ENCODE results near the gene CDK17. TPM values are rescaled to one million over a fixed set of nuclear protein-coding genes. Genes with fewer than 3 reads are reported as not detected.
"Not testable (repeated sequence)": the region's sequence is repeated elsewhere in the genome, so short reads cannot be mapped to it uniquely, and the experiment has no call there.

CDK17 gene
- total RNA-seq, 1 donor from 2014 or later = 46.2 TPM

DNA sequence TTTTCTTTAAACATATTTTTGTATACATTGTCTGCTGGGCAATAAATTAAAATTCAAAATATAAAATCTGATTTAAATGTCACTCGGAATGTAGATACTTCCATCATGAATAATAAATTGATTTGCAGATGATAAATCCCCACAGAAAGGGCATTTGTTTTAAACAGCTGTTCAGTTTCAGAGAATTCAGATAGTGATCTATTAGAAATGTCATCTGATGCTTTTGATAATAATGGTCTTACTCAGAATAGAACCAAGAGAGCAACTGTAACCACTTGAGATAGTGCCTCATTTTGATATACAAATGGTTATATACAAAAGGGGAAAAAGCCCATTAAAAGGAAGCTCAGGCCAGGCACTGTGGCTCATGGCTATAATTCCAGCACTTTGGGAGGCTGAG is 43.4 kb downstream of the CDK17 start:
- no peak for DNase-seq (ENCODE audit: low spot score)

DNA sequence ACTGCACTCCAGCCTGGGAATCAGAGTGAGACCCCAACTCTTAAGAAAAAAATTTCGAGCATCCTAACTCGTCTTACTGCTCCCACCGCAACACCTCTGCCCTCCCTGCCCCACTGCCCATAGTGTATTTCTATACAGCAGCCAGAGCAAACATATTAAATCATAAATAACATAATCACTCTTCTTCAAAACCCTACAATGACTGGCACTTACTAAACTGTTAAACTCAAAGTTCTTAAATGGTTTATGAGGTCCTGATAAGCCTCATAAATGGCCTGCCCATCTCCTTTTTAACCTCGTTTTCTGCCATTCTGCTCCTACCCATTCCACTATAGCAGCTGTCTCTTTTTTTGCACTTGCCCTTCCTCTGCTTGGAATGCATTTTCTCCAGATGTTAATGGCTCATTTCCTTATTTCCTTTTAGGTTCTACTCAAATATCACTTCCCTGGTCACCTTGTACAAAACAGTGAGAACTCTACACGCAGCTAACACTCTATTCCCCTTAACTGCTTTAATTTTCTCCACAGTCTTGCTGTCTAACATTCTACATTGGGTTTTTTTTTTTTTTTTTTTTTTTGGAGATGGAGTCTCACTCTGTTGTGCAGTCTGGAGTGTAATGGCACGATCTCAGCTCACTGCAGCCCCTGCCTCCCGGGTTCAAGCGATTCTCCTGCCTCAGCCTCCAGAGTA is 45.2 kb downstream of the CDK17 start:
- DNase-seq (ENCODE audit: low spot score) = no peak

DNA sequence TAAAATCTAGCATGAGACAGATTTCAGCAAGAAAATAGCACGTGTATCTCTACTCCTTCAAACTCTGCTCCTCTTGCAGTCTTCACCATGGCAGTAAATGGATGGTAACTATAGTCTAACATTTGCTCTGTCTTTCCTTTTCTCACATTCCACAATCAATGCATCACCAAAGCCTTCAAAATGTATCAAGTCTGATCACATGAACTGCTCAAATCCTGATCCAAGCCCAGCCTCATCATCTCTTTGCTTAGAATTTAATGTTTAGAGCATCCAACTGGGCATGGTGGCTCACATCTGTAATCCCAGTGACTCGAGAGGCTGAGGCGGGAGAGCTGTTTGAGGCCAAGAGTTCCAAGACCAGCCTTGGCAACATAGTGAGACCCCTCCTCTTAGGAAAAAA is 45.9 kb downstream of the CDK17 start:
- DNase-seq (ENCODE audit: low spot score) = no peak

DNA sequence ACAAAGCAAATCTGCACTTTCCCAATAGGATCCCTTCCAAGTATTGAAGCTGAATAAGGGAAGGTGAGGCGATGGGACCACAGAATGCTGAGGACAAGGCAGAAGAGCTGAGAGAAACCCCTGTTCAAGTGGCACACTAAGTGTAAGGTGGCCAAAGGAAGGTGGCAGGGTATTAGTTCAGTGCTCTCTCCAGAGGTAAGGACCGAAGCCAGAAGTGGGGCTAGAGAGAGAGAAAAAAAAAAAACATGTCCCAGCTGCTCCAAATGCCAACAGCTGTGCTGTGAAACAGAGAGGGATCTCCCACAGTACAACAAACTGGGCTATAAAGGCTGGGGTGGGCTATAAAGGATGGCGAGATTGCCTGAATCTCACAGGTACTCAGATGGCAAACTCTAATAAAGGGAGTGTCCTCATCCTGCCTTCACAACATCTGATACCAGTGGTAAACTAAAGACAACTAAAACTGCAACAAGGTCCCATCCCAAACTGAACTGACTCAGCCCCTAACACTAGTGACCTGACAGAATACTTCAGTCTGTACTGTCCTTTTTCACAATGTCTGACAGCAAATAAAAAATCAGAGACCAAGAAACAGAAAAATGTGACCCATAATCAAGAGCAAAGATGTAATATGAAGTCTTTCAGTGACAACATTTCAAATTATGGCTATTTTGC is 47.9 kb downstream of the CDK17 start:
- no peak for DNase-seq (ENCODE audit: low spot score)

DNA sequence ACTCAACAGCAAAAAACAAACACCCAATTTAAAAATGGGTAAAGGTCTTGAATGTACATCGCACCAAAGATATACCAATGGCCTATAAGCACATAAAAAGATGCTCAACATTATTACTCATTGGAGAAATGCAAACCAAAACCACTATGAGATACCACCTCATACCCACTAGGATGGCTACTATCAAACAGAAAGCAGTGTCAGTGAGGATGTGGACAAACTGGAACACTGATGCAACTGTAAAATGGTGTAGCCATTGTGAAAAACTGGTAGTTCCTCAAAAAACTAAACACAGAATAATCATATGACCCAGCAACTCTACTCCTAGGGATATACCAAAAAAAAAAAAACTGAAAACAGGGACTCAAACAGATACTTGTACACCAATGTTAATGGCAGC is 49.3 kb downstream of the CDK17 start:
- no peak for DNase-seq (ENCODE audit: low spot score)

DNA sequence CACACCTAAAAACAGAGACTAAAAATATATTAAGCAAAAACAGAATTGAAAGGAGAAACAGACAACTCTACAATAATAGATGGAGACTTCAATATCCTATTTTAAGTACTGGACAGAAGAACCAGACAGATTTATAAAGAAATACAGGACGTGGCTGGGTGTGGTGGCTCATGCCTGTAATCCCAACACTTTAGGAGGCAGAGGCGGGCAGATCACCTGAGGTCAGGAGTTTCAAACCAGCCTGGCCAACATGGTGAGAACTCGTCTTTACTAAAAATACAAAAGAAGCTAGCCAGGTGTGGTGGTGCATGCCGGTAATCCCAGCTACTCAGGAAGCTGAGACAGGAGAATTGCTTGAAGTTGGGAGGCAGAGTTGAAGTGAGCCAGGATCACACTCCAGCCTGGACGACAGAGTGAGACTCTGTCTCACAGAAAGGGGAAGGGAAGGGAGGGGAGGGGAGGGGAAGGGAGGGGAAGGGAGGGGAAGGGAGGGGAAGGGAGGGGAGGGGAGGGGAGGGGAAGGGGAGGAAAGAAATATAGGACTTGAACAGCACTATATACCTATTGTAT is 53.0 kb downstream of the CDK17 start:
- DNase-seq (ENCODE audit: low spot score) = no peak

DNA sequence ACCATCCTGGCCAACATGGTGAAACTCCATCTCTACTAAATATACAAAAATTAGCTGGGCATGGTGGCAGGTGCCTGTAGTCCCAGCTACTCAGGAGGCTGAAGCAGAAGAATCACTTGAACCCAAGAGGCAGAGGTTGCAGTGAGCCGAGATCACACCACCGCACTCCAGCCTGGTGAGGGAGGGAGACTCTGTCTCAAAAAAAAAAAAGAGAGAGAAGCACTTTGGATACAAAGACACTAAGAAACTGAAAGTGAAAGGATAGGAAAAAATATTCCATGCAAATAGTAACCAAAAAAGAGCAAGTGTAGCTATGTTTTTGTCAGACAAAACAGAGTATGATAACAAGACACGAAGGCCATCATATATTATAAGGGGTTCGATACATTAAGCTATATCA is 53.5 kb downstream of the CDK17 start:
- not testable (repeated sequence) for DNase-seq (ENCODE audit: low spot score)

DNA sequence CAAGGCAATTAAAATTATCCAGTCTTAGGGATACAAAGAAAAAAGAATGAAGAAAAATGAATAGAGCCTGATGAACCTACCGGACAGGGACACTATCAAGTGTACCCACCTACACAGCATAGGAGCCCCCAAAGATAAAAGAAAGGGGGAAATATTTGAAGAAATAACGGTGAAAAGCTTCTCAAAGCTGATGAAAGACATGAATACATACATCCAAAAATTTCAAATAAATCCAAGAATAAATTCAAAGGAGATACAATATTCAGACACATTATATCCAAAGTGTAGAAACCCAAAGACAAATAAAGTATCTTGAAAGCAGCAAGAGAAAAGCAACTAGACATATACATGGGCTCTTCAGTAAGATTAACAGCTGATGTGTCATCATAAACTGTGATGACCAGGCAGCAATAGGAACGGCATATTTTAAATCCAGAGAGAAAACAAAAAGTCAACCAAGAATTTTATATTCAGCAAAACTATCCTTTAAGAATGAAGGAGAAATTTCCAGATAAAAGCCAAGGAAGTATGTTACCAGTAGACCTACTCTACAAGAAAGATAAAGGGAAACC is 56.0 kb downstream of the CDK17 start:
- no peak for DNase-seq (ENCODE audit: low spot score)

DNA sequence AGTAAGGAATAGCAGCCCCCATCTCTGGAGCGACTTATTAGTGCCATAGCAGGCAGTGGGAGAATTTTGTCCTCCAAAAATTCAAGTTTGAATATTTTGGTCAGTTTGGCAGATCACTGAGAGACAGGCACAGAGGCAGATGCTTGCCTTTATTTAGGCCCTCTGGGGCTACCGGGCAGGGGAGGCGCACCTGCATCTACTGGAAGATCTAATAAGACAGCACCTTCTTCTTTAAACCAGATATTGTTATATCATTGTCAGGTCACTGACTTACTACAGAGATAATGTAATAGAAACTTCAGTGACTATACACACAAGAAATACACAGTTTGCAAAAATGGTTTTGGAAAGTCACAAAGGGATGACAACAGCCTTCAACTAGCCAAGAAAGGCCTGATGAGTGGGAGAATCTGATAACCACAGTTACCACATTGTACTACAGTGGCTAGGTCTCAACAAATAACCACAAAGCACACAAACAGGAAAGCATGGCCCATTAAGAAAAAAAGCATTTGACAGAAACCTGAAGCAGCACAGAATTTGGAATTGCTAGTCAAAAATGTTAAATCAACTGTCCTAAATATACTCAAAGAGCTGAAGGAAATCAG is 56.8 kb downstream of the CDK17 start:
- no peak for DNase-seq (ENCODE audit: low spot score)

DNA sequence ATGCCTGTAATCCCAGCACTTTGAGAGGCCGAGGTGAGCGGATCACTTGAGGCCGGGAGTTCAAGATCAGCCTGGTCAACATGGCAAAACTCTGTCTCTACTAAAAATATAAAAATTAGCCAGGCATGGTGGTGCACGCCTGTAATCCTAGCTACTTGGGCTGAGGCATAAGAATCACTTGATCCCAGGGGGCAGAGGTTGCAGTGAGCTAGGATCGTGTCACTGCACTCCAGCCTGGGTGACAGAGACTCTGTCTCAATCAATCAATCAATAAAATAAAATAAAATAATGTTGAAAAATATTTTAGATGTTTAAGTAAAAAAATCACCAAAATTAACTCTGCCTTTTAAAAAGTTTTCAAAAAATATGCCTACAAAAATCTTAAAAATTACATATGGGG is 60.6 kb downstream of the CDK17 start:
- not testable (repeated sequence) for DNase-seq (ENCODE audit: low spot score)

DNA sequence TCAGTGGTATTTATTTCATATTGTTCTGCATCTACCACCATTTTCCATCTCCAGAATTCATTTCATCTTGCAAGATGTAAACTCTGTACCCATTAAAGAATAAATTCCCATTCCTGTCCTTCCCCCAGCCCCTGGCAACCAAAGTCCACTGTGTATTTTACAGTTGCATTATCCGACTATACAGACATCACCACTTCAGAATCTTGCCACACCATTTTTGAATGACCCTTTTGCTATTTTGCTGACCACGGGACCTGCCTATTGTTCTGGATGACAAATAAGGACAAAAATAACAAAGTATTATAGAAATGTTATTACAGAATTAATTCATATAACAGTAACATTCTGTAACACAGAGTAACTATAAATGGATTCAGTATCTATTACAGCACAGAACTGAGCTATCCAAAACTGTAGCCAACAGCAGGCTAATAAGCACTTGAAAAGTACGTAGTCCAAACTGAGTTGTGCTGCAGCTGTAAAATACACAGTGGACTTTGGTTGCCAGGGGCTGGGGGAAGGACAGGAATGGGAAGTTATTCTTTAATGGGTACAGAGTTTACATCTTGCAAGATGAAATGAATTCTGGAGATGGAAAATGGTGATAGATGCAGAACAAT is 61.3 kb downstream of the CDK17 start:
- DNase-seq (ENCODE audit: low spot score) = no peak

DNA sequence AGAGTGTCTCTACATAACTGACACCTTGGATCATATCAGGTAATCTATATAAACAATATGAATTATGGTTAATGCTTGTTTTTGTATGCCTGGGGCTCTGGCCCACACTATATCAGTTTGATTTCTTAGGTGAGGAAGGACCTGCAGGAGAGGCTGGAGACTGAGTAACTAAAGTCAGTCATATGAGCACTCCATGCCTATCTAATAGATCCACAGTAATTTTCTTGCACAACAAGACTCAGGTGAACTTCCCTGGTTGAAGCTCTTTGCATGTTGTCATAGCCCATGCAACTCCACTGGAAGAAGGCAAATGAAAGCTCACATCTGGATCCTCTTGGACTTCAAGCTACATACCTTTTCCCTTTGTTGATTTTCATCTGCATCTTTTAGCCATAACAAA is 62.3 kb downstream of the CDK17 start:
- no peak for DNase-seq (ENCODE audit: low spot score)

DNA sequence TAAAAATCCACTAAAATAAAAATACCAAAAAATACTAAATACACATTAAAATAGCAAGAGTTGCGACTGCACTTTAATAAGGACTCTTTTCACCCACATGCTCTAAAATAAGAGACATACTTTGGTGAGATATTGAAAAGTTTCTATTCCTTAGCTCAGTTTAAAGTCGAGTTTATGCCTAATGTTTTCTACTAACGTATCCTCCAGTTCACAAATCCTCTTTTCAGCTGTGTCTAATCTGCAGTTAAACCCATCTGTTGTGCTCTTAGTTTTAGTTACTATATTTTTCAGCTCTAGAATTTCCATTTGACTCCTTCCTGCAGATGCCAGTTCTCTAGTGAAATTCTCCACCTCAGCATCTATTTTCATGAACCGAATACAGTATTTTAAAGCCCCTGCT is 63.8 kb downstream of the CDK17 start:
- DNase-seq (ENCODE audit: low spot score) = no peak

DNA sequence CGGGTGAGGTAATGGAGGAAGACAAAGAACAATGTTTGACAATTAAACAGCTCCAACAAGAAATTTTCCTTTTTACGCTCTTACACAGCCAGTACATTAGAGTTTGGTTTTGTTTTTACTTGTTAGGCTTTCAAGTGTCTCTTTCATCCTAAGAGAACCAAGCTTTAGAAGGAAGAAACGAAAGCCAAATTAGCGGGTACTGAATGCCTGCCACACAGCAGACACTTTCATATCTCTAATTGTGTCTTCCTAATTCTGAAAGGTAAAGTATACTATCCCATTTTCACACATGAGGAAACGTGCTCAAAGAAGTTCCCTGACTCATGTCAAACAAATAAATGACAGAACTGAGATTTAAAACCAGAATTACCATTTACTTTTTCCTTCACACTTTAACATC is 65.0 kb downstream of the CDK17 start:
- no peak for DNase-seq (ENCODE audit: low spot score)

DNA sequence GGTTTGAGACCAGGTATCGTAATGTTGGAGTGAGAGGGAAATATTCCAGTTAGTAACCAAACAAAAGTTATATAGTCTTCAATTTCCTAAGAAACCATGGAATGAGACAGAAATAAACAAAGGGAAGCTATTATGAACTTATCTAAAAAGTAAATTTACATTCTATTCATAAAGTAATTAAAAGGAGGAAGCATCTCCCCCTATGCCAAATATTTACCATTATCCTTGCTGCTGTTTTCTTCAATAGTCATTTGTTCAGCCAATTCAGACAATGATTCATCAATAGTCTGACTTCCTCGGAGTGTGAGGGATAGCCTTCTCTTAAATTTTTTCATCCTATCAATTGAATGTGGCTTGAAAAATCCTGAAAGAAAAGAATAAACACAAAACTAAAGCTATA is 65.7 kb downstream of the CDK17 start:
- DNase-seq (ENCODE audit: low spot score) = no peak

DNA sequence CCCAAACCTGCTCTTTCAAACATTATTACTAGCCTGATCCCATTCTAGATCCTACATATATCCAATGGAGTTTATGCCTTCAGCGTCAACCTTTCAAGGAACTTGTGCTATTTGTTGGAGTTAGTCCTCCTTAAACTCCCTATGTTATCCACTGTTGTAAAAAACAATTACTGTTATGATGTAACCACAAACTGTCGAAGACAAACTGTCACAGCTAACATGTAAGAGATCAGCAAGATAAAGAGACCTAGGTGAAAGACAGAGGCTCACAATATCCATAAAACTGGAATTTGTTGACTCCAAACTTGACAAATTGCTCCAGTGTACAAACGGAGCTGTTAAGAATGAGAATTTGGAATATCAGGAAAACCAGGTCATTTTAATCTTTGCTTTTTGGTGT is 70.7 kb downstream of the CDK17 start:
- DNase-seq (ENCODE audit: low spot score) = no peak

DNA sequence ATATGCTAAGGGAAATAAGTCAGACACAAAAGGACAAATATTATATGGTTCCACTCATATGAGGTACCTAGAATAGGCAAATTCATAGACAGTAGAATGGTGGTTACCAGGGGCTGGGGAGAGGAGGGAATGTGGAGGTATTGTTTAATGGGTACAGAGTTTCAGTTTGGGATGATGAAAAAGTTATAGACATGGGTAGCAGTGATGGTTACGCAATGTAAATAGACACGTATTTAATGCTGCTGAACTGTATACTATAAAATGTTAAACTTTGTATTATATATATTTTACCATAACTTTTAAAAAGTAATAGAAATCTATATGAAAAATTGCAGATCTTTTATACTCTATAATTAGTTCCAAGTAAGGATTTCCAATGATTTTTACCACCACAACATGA is 71.2 kb downstream of the CDK17 start:
- no peak for DNase-seq (ENCODE audit: low spot score)

DNA sequence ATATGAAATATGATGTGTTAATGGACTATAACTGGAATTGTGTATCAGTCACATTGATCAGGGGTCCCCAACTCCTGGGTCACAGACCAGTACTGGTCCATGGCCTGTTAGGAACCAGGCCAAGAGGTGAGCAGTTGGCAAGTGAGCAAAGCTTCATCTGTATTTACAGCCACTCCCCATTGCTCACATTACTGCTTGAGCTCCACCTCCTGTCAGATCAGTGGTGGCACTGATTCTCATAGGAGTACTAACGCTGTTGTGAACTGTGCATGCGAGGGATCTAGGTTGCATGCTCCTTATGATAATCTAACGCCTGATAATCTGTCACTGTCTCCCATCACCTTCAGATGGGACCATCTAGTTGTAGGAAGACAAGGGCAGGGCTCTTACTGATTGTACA is 72.3 kb downstream of the CDK17 start:
- no peak for DNase-seq (ENCODE audit: low spot score)

DNA sequence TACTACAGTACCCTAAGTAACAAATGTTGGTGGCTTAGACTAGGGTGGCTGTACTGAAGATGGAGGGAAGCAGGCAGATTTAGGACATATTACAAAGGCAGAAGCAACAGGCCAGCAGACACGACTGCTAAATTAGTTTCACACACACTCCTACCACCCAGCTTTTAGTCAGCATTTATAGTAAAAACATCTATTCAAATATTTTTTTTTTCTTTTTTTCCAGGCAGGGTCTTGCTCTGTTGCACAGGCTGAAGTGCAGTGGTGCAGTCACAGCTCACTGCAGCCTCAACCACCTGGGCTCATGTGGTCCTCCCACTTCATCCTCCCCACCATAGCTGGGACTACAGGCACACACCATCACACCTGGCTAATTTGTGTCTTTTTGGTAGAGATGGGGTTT is 72.9 kb downstream of the CDK17 start:
- no peak for DNase-seq (ENCODE audit: low spot score)

DNA sequence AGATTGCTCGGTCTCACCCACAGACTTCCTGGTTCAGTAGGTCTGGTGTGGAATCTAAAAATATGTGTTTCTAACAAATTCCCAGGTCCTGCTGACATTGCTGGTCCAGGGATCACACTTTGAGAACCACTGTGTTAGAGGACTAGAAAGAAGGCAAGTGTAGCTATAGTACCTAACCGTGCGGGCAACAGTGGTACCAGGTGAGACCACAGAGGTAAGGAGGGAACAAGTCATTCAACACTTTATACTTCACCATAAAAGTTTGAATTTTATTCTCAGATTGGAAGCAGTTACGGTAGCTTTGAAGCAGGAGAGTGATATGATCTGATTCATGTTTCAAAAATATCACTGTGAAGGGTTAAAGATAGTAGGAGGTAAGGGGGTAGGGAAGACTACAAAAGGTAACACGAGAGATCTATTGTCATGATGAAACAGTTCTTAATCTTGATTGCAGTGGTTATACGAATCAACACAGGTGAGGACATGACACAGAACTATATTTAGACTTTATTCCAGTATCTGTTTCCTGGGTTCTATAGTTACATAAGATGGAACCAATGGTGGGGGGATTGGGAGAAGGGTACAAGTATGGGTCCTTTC is 73.5 kb downstream of the CDK17 start:
- no peak for DNase-seq (ENCODE audit: low spot score)

DNA sequence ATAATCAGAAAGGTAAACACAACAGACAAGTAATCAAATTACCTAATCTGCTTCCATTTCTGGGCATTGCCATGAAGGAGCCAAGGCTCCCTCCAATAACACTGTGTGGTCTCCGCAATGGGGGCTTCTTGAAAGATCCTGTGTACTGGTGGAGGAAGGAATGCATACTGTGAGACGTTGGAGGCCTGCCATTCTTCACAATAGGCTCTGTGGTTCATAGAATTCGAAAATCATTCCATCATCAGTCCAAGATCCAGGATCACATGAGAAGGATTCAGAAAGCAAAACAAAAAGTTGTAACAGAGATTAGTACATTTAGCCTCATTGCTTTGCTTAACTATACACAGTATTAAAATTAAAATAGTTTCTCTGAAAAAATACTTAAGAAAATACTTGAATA is 76.3 kb downstream of the CDK17 start:
- DNase-seq (ENCODE audit: low spot score) = no peak

Measured in mesenteric fat pad (tissue), 1 donor.